Esophagus squamous epithelium (tissue), 4 donors: Measurements from ENCODE around the gene RALGPS1.

Source experiments
- CTCF ChIP-seq, 6 experiments: fragments of 450-650 bp in 4 of 6; fragments of 200-600 bp in 2 of 6; sonication (generic) in 2 of 6; IDR thresholded peaks; one replicate each; pipeline ENCODE4 v1.5.1; 2016 to 2019; ENCODE audit warnings: antibody characterized with exemption in 6 of 6, mild to moderate bottlenecking in 4 of 6, moderate library complexity in 4 of 6
- POLR2A ChIP-seq, 4 donors: fragments of 450-650 bp; IDR thresholded peaks; one replicate each; pipeline ENCODE4 v1.6.1; 2017; ENCODE audit warnings: antibody characterized with exemption in 4 of 4, mild to moderate bottlenecking in 4 of 4, moderate library complexity in 3 of 4

GRCh38 chr9:127196826-127197145, 282.2 kb downstream of the RALGPS1 start:
- TF ChIP-seq CTCF (IDR thresholded peaks at IDR 0.05) (no peak), POLR2A (IDR thresholded peaks at IDR 0.05) (no peak)
